ENCODE results near the gene NR3C2. TPM values are rescaled to one million over a fixed set of nuclear protein-coding genes. Genes with fewer than 3 reads are reported as not detected.

NR3C2 gene
- total RNA-seq, 1 experiment from 2014 or later: 1.6 TPM

DNA sequence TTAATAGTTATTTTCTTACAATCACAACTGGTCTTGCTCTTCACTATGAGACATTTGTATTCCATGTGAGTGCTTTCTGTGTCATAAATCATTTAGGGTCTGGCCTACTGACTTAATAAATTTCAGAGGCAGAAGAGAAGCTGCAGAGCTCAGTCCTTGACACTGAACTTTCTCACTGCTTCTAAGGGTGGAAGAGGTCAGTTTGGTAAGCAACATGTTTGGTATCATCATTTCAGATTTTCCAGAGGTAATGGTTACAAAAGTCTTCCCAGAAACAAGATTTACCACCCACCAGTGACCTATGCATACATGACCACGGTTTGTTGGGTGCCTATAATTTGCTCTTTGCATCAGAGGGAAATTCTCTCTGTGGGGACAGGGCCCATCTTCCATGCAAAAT, 148.6 kb downstream of the NR3C2 start:
- Histone ChIP-seq H2AFZ (ENCODE audit: low read length) (no peak overlapping the region), H3K27ac (ENCODE audit: low read length) (no peak overlapping the region), H3K36me3 (ENCODE audit: insufficient read depth, low read length) (no peaks in the 10 kb centered on the region), H3K27me3 (ENCODE audit: low read length) (no peaks in the 10 kb centered on the region), H3K4me2 (ENCODE audit: low read depth, low read length, poor library complexity, severe bottlenecking) (no peak overlapping the region), H3K4me1 (ENCODE audit: low read length) (no peaks in the 10 kb centered on the region), H3K4me3 (ENCODE audit: low read length) (no peak overlapping the region), H3K9me3 (ENCODE audit: low read length) (no peaks in the 10 kb centered on the region), H4K20me1 (ENCODE audit: insufficient read depth, low read depth, low read length) (no peaks in the 10 kb centered on the region), H3K79me2 (ENCODE audit: low read length) (no peaks in the 10 kb centered on the region), H3K9me2 (replicated peaks; ENCODE audit: insufficient read depth, low read length) (no peaks in the 10 kb centered on the region), H3K9ac (ENCODE audit: low read length) (no peak overlapping the region)
- no peak for DNase-seq

DNA sequence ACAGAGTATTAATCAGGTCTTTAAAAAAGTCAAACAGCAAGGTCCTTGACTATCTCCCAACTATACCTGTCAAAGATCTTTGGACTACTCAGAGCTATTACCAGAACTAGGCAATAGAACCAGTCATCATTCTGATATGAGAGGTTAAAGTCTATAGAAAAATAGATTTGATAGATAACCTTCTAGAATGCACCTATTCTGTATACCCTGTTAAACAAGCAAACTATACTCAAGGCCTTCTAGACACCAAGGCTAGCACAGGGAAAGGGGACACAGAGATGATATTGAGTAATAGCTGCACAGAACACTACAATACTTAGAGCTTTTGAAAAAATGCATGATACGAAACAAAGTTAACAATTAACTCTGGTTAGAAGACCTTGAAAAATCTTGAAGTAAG, 149.5 kb downstream of the NR3C2 start:
- H3K36me3 ChIP-seq (ENCODE audit: insufficient read depth, low read length): no peaks in the 10 kb centered on the region

DNA sequence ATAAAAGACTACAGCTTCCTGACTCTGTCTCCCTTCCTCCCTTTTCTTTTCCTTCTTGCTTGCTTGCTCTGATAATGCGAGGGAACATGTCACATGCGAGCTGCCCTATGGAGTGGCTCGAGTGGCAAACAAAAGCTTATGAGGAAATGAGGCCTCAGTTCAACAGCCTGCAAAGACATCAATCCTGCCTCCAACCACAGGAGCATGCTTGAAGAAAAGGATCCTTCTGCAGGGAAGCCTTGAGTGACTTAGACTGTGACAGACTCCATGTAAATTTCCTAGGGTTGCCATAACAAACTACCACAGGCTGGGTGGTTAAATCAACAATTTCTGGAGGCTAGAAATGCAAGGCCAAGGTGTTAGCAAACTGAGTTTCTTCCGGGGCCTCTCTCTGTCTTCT, 152.5 kb downstream of the NR3C2 start:
- no peak for DNase-seq
- Histone ChIP-seq H3K27me3 (ENCODE audit: low read length) (no peaks in the 10 kb centered on the region), H3K9ac (ENCODE audit: low read length) (no peak overlapping the region), H3K79me2 (ENCODE audit: low read length) (no peaks in the 10 kb centered on the region), H3K9me3 (ENCODE audit: low read length) (no peaks in the 10 kb centered on the region), H3K4me2 (ENCODE audit: low read depth, low read length, poor library complexity, severe bottlenecking) (no peak overlapping the region), H4K20me1 (ENCODE audit: insufficient read depth, low read depth, low read length) (no peaks in the 10 kb centered on the region), H3K36me3 (ENCODE audit: insufficient read depth, low read length) (no peaks in the 10 kb centered on the region), H2AFZ (ENCODE audit: low read length) (no peak overlapping the region), H3K4me1 (ENCODE audit: low read length) (no peaks in the 10 kb centered on the region), H3K9me2 (replicated peaks; ENCODE audit: insufficient read depth, low read length) (no peaks in the 10 kb centered on the region), H3K27ac (ENCODE audit: low read length) (no peak overlapping the region), H3K4me3 (ENCODE audit: low read length) (no peak overlapping the region)

More for the DNA sequence above, 149.5 kb downstream of the NR3C2 start:
- Histone ChIP-seq H3K27ac (ENCODE audit: low read length) (no peak overlapping the region), H3K9ac (ENCODE audit: low read length) (no peak overlapping the region), H2AFZ (ENCODE audit: low read length) (no peak overlapping the region), H4K20me1 (ENCODE audit: insufficient read depth, low read depth, low read length) (no peaks in the 10 kb centered on the region), H3K4me2 (ENCODE audit: low read depth, low read length, poor library complexity, severe bottlenecking) (no peak overlapping the region), H3K9me2 (replicated peaks; ENCODE audit: insufficient read depth, low read length) (no peaks in the 10 kb centered on the region), H3K4me1 (ENCODE audit: low read length) (no peaks in the 10 kb centered on the region), H3K4me3 (ENCODE audit: low read length) (no peak overlapping the region), H3K79me2 (ENCODE audit: low read length) (no peaks in the 10 kb centered on the region), H3K27me3 (ENCODE audit: low read length) (no peaks in the 10 kb centered on the region), H3K9me3 (ENCODE audit: low read length) (no peaks in the 10 kb centered on the region)
- DNase-seq: no peak

DNA sequence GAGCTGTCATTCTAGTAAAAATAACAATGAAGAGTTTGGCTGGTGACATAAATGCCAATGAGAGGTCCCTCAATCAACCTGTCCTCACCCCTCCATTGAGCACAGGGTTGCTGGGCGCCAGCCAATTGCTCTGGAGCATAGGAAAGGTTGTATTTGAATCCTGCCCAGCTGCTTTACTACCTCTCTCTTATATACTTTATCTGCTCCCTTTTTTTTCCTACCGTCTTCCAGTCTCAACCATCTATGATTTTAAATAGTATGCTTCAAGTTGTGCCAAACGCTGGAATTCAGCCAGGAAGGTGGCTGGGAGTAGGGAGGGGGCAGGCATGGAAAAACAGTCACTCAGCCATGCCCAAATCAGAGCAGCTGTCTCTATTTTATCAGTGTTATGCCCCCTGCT, 153.8 kb downstream of the NR3C2 start:
- Histone ChIP-seq H3K9me2 (replicated peaks; ENCODE audit: insufficient read depth, low read length) (no peaks in the 10 kb centered on the region), H3K4me2 (ENCODE audit: low read depth, low read length, poor library complexity, severe bottlenecking) (no peak overlapping the region), H3K9me3 (ENCODE audit: low read length) (no peaks in the 10 kb centered on the region), H3K36me3 (ENCODE audit: insufficient read depth, low read length) (no peaks in the 10 kb centered on the region), H3K9ac (ENCODE audit: low read length) (no peak overlapping the region), H3K79me2 (ENCODE audit: low read length) (no peaks in the 10 kb centered on the region), H3K4me3 (ENCODE audit: low read length) (no peak overlapping the region), H4K20me1 (ENCODE audit: insufficient read depth, low read depth, low read length) (no peaks in the 10 kb centered on the region), H3K27me3 (ENCODE audit: low read length) (no peaks in the 10 kb centered on the region), H3K4me1 (ENCODE audit: low read length) (no peaks in the 10 kb centered on the region), H3K27ac (ENCODE audit: low read length) (no peak overlapping the region), H2AFZ (ENCODE audit: low read length) (no peak overlapping the region)
- no peak for DNase-seq

GRCh38 chr4:148287111-148287510, 155.1 kb downstream of the NR3C2 start:
- Histone ChIP-seq H3K27ac (ENCODE audit: low read length) (no peak overlapping the region), H3K4me2 (ENCODE audit: low read depth, low read length, poor library complexity, severe bottlenecking) (no peak overlapping the region), H3K4me3 (ENCODE audit: low read length) (no peak overlapping the region), H3K9me2 (replicated peaks; ENCODE audit: insufficient read depth, low read length) (no peaks in the 10 kb centered on the region), H3K9me3 (ENCODE audit: low read length) (no peaks in the 10 kb centered on the region), H2AFZ (ENCODE audit: low read length) (no peak overlapping the region), H4K20me1 (ENCODE audit: insufficient read depth, low read depth, low read length) (no peaks in the 10 kb centered on the region), H3K9ac (ENCODE audit: low read length) (no peak overlapping the region), H3K79me2 (ENCODE audit: low read length) (no peaks in the 10 kb centered on the region), H3K27me3 (ENCODE audit: low read length) (no peaks in the 10 kb centered on the region), H3K4me1 (ENCODE audit: low read length) (no peaks in the 10 kb centered on the region), H3K36me3 (ENCODE audit: insufficient read depth, low read length) (no peaks in the 10 kb centered on the region)
- DNase-seq: no peak

DNA sequence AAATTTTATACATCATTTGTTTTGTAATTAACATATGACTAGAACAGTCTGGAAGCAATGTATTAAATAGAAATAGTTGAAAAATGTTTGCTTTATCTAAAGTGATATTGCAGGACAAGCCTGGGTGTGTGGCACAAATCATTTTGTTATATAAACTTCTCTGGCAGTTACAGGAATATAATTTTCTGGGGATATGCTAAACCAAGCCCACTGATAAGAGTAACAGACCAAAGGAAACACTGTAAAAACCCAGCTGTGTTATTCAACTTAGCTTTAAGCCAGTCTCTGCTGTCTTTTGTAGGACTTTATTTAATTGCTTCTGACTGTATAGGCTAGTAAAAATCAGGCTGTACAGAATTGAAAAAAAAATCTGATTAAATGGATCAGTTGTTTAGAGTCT, 156.2 kb downstream of the NR3C2 start:
- Histone ChIP-seq H3K4me1 (ENCODE audit: low read length) (no peaks in the 10 kb centered on the region), H3K9me2 (replicated peaks; ENCODE audit: insufficient read depth, low read length) (no peaks in the 10 kb centered on the region), H2AFZ (ENCODE audit: low read length) (no peak overlapping the region), H3K4me3 (ENCODE audit: low read length) (no peak overlapping the region), H3K79me2 (ENCODE audit: low read length) (no peaks in the 10 kb centered on the region), H3K4me2 (ENCODE audit: low read depth, low read length, poor library complexity, severe bottlenecking) (no peak overlapping the region), H4K20me1 (ENCODE audit: insufficient read depth, low read depth, low read length) (no peaks in the 10 kb centered on the region), H3K9me3 (ENCODE audit: low read length) (no peaks in the 10 kb centered on the region), H3K27ac (ENCODE audit: low read length) (no peak overlapping the region), H3K36me3 (ENCODE audit: insufficient read depth, low read length) (no peaks in the 10 kb centered on the region), H3K9ac (ENCODE audit: low read length) (no peak overlapping the region), H3K27me3 (ENCODE audit: low read length) (no peaks in the 10 kb centered on the region)
- DNase-seq: no peak

GRCh38 chr4:148283665-148284064, 158.5 kb downstream of the NR3C2 start:
- H3K36me3 ChIP-seq (ENCODE audit: insufficient read depth, low read length): no peaks in the 10 kb centered on the region
- no peak overlapping the region for H3K4me2 ChIP-seq (ENCODE audit: low read depth, low read length, poor library complexity, severe bottlenecking)
- H3K4me3 ChIP-seq (ENCODE audit: low read length): no peak overlapping the region
- H3K9me3 ChIP-seq (ENCODE audit: low read length): no peaks in the 10 kb centered on the region
- no peak for DNase-seq
- H2AFZ ChIP-seq (ENCODE audit: low read length): no peak overlapping the region
- no peak overlapping the region for H3K9ac ChIP-seq (ENCODE audit: low read length)
- H3K4me1 ChIP-seq (ENCODE audit: low read length): no peaks in the 10 kb centered on the region
- no peaks in the 10 kb centered on the region for H4K20me1 ChIP-seq (ENCODE audit: insufficient read depth, low read depth, low read length)
- no peak overlapping the region for H3K27ac ChIP-seq (ENCODE audit: low read length)
- H3K27me3 ChIP-seq (ENCODE audit: low read length): no peaks in the 10 kb centered on the region
- no peaks in the 10 kb centered on the region for H3K79me2 ChIP-seq (ENCODE audit: low read length)
- no peaks in the 10 kb centered on the region for H3K9me2 ChIP-seq (replicated peaks; ENCODE audit: insufficient read depth, low read length)

- Histone ChIP-seq H4K20me1 (ENCODE audit: insufficient read depth, low read depth, low read length) (no peaks in the 10 kb centered on the region), H3K4me3 (ENCODE audit: low read length) (no peak overlapping the region), H3K36me3 (ENCODE audit: insufficient read depth, low read length) (no peaks in the 10 kb centered on the region), H3K79me2 (ENCODE audit: low read length) (no peaks in the 10 kb centered on the region), H3K27me3 (ENCODE audit: low read length) (no peaks in the 10 kb centered on the region), H3K9me3 (ENCODE audit: low read length) (no peaks in the 10 kb centered on the region), H3K4me1 (ENCODE audit: low read length) (no peaks in the 10 kb centered on the region), H3K9ac (ENCODE audit: low read length) (no peak overlapping the region), H3K4me2 (ENCODE audit: low read depth, low read length, poor library complexity, severe bottlenecking) (no peak overlapping the region), H3K9me2 (replicated peaks; ENCODE audit: insufficient read depth, low read length) (no peaks in the 10 kb centered on the region), H3K27ac (ENCODE audit: low read length) (no peak overlapping the region), H2AFZ (ENCODE audit: low read length) (no peak overlapping the region)
- no peak for DNase-seq
Observed at GRCh38 chr4:148278310-148278709, 163.9 kb downstream of the NR3C2 start.

DNA sequence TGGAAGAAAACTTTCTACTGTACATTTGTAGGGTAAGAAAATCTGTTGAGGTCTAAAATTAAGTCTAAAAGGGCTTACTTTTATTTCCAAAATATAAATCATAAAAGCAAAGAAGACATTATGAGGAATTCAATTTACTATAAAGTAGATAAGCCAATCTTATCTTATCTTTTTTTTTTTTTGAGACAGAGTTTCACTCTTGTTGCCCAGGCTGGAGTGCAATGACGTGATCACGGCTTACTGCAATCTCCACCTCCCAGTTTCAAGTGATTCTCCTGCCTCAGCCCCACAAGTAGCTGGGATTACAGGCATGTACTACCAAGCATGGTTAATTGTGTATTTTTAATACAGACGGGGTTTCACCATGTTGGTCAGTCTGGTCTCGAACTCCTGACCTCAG, 166.9 kb downstream of the NR3C2 start:
- Histone ChIP-seq H3K9me3 (ENCODE audit: low read length) (no peaks in the 10 kb centered on the region), H3K36me3 (ENCODE audit: insufficient read depth, low read length) (no peaks in the 10 kb centered on the region), H3K9me2 (replicated peaks; ENCODE audit: insufficient read depth, low read length) (no peaks in the 10 kb centered on the region), H3K27ac (ENCODE audit: low read length) (no peak overlapping the region), H3K27me3 (ENCODE audit: low read length) (no peaks in the 10 kb centered on the region), H2AFZ (ENCODE audit: low read length) (no peak overlapping the region), H3K4me2 (ENCODE audit: low read depth, low read length, poor library complexity, severe bottlenecking) (no peak overlapping the region), H3K79me2 (ENCODE audit: low read length) (no peaks in the 10 kb centered on the region), H3K9ac (ENCODE audit: low read length) (no peak overlapping the region), H4K20me1 (ENCODE audit: insufficient read depth, low read depth, low read length) (no peaks in the 10 kb centered on the region), H3K4me1 (ENCODE audit: low read length) (no peaks in the 10 kb centered on the region), H3K4me3 (ENCODE audit: low read length) (no peak overlapping the region)
- DNase-seq: no peak
